ENCODE data around the gene SRSF4. TPM values are rescaled to one million over a fixed set of nuclear protein-coding genes. Genes with fewer than 3 reads are reported as not detected.

Gene SRSF4
- 20.5 and 35.6 TPM in 2 replicates for total RNA-seq

DNA sequence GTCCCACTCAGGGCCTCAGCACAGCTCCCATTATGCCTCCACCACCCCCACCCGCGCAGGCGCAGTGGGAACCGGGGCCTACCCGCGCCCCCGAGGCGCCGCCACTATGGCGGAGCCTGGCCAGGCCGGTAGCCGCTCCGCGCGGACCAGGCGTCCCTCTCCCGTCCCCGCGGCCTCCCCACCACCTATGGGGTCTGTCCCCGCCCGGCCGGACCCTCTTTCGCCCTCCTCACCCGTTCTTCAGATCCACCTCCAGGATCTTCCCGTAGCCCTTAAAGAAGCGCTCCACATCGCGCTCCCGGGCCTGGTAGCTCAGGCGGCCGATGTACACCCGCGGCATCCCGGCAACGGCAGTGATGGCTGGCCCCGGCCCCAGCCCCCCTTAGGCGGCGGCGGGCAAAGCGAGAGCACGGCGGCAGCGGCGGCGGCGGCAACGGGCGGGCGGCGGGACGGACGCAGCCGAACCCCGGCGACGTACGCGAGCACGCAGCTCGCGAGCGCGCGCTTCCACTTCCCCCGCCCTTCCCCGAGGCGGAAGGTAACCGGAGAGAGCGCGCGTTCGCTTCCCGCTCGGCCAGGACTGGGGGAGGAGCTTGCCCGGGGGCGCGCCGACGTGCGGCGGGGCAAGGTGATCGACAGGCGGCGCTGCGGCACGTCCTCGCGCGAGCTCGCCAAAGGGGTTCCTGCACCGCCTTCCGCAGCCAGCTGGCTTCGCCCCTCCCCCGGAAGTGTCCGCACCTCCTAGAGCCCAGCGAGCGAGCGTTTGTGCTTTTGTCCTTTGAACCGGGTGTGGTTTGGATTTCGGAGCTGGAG lies at the start of gene SRSF4:
Gene SRSF4 (minus strand): TSS at position 488 of the 813 bp plus-strand sequence. CDS start 148 bp downstream, at position 340.

GRCh38 chr1:29230553-29231378 lies 49.1 kb upstream of the SRSF4 start, which contains the start of gene MECR:
TSS of gene MECR (minus strand) at chr1:29230934. CDS start at chr1:29230906, 28 bp downstream.

DNA sequence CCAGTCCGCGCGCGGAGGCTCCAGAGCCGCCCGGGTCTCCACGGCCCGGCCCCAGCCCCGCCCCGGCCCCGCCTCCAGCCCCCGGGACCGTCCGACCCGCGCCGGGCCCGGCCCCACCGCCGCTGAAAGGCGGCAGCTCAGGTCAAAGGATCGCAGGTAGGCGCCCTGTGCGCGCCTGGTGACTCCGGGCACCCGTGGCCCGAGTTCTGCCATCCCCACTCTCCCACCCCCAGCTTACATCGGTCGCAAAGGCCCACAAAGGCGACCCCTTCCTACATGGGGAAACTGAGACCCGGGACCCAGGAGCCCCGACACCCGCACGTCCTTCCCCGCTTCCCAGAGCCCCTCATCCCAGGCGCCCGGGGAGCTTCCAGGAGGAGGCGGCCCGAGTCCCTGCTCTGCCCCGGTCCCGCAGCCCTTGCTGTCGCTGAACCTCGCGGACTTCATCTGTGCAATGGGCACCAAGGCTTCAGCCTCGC lies 57.8 kb downstream of the SRSF4 start, which contains the start of gene TMEM200B:
Gene TMEM200B (minus strand): TSS at position 17 of the 479 bp plus-strand sequence. CDS start 2,075 bp downstream, outside the sequence.

Other genes with a start within 250 kb of the SRSF4 start
- 21.0 and 27.6 TPM in 2 replicates for gene TMEM200B, start 58.0 kb downstream of the SRSF4 start, total RNA-seq
- 25.0 and 42.4 TPM in 2 replicates for gene MECR, start 49.0 kb upstream of the SRSF4 start, total RNA-seq
- 10.6 and 20.8 TPM in 2 replicates for gene PTPRU, start 54.6 kb upstream of the SRSF4 start, total RNA-seq

Measured in myometrial cell (primary cell).